Forelimb muscle (tissue), 1 donor: Measurements from ENCODE around the gene C7orf57. TPM values are rescaled to one million over a fixed set of nuclear protein-coding genes. Genes with fewer than 3 reads are reported as not detected.
"Not testable (repeated sequence)": the region's sequence is repeated elsewhere in the genome, so short reads cannot be mapped to it uniquely, and the experiment has no call there.

ENCODE experiments used
- DNase-seq: peaks from one replicate; pipeline ENCODE4 v3.0.0-alpha.2; 2013; ENCODE audit warnings: low read depth
- polyA plus RNA-seq: library from polyadenylated mRNA; unstranded; fragments of 120-200 nt; gene quantifications from one replicate; pipeline ENCODE4 v1.2.1, GENCODE V29; 2013; ENCODE audit not compliant: insufficient read length

Gene C7orf57
- 0.06 TPM for polyA plus RNA-seq

DNA sequence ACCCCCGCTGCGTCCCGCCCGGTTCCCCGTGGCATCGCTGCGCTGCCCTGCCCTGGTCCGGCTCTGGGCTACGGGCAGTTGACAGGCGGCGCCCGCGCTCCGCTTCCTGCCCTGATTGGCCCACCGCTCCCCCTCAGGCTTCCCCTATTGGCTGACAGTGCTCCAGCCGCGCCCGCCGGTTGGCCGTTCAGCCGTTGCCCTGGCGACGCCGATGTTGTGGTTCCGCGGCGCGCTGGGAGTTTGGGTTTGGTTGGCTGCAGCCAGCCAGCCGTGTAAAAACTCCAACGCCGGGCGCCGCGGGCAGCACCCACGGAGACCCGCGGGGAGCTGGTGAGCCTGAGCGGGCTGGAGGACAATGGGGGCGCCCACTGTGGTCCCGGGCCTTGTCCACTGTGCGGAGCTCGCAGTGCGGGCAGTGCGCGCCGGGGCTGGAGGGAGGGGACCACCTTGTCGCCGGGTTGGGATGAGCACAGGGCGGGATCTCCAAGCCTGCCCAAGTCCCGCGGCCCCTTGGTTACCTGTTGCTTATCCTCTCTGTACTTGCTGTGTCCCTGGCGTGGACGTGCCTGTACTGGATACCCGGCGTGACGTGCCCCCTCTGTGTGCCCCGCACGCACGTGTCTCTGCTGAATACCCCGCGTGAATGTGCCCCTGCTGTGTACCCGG lies at the start of gene C7orf57:
TSS of gene C7orf57 (plus strand) at position 243 of the 666 bp plus-strand sequence. CDS start 766 bp downstream, outside the sequence.
- DNase-seq: peak; percentile 32

DNA sequence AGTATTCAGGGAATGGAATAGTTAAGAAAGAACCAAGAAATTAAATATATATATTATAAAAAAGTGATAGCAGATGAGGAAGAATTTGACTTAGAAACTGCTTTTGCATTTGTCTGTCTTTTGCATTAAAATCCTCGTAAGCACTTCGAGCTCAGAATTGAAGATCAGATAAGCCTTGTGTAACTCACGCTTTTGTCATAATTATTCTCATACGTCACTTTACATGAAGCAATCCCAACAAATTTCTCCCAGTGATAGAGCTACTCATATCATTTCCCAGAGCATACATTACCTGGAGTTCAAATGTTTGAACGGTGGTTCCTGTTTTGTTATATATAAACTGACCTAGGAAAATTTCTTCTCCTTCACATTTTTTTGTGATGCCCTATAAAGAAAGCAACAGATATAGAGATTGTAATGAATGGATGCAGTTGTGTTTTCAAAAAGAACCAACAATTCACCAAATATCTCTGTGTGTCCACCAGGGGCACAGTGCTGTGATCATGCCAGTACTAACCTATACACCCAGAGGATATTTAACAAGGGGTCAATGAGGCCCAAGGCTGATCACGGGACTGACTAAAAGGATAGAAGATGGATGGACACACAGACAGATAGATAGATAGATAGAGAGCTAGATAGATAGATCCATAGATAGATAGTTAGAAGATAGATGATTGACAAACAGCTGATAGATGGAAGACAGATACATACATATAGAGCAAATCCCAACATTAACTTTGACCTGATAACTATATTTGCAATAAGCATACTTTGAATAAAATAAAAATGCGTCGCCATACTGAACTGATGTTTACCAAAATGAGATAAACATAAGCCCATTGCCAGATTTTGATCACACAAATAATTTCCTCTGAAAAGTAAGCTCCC lies 46.6 kb upstream of the C7orf57 start:
- no peak for DNase-seq

DNA sequence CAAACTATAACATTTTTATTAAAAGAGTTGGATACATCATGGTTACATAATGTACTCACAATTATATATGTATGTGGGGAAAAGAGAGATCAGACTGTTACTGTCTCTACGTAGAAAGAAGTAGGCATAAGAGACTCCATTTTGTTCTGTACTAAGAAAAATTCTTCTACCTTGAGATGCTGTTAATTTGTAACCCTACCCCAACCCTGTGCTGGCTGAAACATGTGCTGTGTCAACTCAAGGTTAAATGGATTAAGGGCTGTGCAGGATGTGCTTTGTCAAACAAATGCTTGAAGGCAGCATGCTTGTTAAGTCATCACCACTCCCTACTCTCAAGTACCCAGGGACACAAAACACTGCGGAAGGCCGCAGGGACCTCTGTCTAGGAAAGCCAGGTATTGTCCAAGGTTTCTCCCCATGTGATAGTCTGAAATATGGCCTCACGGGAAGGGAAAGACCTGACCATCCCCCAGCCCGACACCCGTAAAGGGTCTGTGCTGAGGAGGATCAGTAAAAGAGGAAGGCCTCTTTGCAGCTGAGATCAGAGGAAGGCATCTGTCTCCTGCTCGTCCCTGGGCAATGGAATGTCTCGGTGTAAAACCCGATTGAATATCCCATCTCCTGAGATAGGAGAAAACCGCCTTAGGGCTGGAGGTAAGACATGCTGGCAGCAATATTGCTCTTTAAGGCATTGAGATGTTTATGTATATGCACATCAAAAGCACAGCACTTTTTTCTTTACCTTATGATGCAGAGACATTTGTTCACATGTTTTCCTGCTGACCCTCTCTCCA lies 45.5 kb upstream of the C7orf57 start:
- not testable (repeated sequence) for DNase-seq

GRCh38 chr7:47990592-47990991 lies 44.8 kb upstream of the C7orf57 start:
- no peak for DNase-seq

DNA sequence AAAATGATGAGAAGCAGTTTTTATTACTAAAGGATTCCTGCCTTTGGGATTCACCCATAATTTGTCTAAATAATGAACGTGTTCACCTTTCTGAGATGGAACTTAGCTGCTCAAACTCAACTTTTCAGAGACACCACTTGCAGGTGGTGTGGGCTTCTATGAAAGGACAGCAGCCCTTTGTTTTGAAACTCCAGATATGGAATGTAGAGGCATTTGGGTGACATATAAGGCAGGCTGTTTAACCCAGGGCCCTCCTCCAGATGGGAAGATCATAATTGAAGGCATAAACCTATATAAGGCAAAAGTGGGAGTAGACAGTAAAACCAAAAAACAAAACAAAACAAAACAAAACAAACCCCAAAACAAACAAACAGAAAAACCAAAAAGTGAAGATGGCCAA lies 44.1 kb upstream of the C7orf57 start:
- no peak for DNase-seq

GRCh38 chr7:47991741-47992311 lies 43.5 kb upstream of the C7orf57 start:
- DNase-seq: no peak

DNA sequence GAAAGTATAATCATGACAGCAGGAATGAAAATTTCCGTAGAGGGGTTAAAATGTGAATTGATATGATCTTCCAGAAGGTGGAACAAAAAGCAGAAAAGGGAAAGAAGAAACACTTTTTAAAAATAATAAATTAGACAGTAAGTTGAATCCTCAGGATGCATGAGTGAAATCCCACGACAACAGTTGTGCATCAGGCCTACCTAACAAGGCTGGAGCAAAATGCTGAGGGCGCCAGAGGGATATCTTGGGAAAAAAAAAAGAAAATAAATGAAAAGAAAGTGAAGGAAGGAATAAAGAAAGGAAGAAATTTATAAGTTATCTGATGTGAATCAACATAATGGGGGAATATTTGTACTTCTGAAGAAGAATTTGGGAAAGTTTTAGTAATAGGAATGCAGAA lies 42.9 kb upstream of the C7orf57 start:
- DNase-seq: no peak

DNA sequence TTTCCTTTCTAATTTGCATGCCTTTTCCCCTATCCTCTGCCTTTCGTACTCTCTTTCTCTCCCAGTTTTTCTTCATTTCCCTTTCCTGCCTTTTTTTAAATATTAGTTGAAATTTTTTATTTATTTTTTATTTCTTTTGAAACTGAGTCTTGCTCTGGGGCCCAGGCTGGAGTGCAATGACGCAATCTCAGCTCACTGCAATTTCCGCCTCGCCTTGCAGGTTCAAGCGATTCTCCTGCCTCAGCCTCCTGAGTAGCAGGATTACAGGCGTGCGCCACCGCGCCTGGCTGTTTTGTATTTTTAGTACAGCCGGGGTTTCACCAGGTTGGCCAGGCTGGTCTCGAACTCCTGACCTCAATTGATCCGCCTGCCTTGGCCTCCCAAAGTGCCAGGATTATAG lies 35.9 kb upstream of the C7orf57 start:
- DNase-seq: no peak

GRCh38 chr7:48000164-48000563 lies 35.2 kb upstream of the C7orf57 start:
- DNase-seq: not testable (repeated sequence)

- DNase-seq: no peak
Measured at GRCh38 chr7:48004032-48004431, 31.3 kb upstream of the C7orf57 start.

DNA sequence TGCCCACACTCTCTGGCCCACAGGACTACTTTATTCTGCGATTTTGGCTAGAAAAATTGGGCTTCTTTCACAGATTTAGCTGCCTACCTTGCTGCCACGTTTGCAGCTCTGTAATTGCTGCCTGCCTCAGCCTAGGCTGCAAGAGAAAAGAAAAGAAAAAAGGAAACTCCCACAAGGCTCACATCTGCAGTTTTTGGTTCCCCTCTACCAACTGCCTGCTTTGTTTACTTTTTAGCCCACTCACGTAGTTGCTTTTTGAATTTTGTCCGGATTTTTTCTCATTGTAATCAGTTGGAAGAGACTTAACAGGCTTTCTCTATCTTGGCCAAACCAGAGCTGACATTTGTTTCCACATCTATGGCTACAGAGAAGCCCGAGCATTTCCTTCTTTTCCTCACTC lies 30.7 kb upstream of the C7orf57 start:
- DNase-seq: no peak

DNA sequence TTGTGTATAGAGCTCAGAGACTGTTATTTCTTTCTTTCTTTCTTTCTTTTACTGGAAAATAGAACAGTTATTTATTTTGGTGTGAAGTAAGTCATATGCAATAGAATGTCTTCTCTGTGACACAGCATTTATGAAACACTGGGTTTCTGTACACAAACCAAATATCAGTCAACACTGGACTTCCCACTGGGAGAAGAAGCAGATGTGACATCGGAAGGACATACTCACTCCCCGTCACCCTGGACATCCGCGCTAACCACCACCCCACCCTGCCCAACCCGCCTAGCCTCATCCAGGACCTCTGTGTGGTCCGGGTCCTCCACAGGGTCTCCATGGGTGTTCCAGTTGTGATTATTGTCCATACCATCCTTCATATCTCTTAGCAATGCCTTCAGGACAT lies 28.5 kb upstream of the C7orf57 start:
- DNase-seq: no peak

GRCh38 chr7:48009257-48009656 lies 26.1 kb upstream of the C7orf57 start:
- DNase-seq: no peak

GRCh38 chr7:48009954-48010353 lies 25.4 kb upstream of the C7orf57 start:
- DNase-seq: no peak

DNA sequence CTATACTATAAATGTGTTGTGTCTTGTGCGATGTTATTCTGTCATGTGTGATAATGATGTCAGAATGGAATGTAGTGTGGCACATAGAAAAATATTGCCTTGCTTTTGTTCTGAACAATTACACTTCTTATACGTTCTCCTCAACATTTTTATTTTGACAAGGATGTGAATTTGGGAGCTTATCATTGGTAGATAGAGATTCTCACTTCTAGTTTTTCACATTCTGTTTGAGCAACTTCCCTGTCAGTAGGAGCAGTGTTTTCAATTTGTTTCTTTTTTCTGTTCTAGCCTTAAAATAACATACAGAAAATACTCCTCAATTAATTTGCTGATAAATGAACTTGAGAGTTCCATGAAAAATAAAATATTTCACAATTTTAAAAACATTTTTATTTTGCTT lies 24.0 kb upstream of the C7orf57 start:
- no peak for DNase-seq

DNA sequence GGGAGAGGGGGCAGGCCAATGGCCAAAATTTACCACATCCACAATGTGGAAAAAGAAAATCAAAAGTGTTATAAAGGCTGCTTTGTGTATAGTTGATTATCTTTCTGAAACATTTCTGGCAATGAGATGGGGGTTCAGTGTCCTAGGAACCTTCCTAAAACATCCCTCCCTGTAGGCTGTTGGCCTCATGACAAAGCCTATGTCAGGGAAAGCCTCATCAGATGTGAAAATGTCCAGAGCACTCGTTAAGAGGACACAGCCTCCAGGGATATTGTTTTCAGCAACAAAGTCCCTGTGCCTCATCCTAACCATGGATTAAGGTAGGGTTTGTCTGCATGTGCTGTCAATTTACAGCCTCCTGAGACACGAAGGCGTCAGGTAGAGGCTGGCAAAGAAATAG lies 23.4 kb upstream of the C7orf57 start:
- DNase-seq: no peak

DNA sequence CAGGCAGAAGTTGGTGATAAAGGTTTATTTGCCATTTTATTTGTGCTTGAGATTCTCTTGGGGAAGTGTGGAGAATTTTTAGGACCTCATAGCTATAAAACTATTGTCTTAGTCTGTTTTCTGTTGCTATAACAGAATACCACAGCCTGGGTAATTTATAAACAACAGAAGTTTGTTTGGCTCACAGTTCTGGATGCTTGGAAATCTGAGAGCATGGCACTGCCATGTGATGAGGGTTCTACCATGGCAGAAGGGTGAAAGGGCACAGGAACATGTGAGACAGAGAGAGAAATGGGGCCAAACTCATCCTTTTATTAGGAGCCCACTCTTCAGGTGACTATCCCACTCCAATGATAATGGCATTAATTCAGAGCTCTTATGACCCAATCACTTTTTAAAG lies 18.7 kb upstream of the C7orf57 start:
- DNase-seq: no peak

DNA sequence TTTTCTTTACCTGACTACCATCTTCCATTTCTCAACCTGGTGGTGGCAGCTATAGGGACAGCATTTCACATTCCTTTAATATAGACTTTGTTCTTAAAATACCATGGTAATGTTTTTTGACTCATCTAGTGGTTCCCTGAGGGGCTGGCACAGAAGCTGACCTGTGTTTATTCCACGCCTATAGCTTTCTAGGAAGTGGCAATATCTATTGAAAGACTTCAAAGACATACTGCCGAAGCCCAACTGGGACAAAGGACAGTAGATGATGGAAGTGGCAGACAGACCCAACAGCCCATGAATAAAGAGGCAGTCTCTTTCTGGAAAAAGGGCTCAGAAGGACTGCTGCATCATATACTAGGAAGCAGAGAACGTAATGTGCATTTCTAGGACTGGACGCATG lies 17.7 kb upstream of the C7orf57 start:
- no peak for DNase-seq

GRCh38 chr7:48025624-48026023 lies 9.7 kb upstream of the C7orf57 start:
- DNase-seq: no peak

GRCh38 chr7:48028938-48029337 lies 6.4 kb upstream of the C7orf57 start, which contains the start of gene SUN3:
Gene SUN3, minus strand, starts transcription at chr7:48029107. Its CDS starts 169 bp downstream, at chr7:48028938.
- no peak for DNase-seq

DNA sequence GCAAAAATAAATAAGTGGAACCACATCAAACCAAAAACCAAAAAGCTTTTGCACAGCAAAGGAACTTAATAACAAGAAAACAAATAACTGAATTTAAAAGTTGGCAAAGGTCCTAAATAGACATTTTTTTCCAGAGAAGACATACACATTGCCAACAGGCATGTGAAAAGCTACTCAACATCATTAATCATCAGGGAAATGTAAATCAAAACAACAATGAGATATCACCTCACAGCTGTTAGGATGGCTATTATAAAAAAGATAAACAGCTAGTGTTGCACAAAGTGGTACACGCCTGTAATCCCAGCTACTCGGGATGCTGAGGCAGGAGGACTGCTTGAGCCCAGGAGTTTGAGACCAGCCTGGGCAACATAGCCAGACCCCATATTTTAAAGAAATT lies 4.2 kb upstream of the C7orf57 start:
- no peak for DNase-seq

DNA sequence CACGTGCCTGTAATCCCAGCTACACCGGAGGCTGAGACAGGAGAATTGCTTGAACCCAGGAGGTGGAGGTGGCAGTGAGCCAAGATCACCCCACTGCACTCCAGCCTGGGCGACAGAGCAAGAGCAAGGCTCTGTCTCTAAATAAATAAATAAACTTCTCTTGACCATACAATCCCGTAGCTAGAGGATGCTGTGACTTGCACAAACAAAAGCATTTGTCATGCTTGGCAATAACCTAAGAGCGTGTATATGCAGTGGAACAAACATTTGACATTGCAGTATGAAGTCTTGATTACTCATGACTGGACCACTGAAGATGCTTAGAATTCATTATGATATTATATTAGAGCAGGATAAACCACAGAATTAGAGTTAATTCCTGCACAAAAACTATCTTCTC lies 1.4 kb upstream of the C7orf57 start:
- no peak for DNase-seq
